T-cell (primary cell): ENCODE data around the gene MRTFA. TPM values are rescaled to one million over a fixed set of nuclear protein-coding genes. Genes with fewer than 3 reads are reported as not detected.

Experiments
- ATAC-seq, 4 experiments: fragments of 200-7000 bp in 3 of 4; fragments of 150-1000 bp in 1 of 4; cut with Tn5 transposase; replicated peaks in 1 of 4; 1 replicate in 3 of 4; 2 replicates in 1 of 4; pipeline ENCODE4 v1.10.0; 2021; ENCODE audit warnings: moderate library complexity in 3 of 4, mild to moderate bottlenecking in 2 of 4, moderate number of reproducible peaks in 1 of 4
- CTCF ChIA-PET, 2 donors: fragments of 300-600 bp; sonication (Branson Sonifier 250); formaldehyde crosslinking; loops; one replicate each; lab custom pipeline; 2022; ENCODE audit warnings: antibody characterized with exemption in 2 of 2; lab: Charles Lee
- POLR2A ChIA-PET, 2 donors: fragments of 300-600 bp; sonication (Branson Sonifier 250); formaldehyde crosslinking; loops; one replicate each; lab custom pipeline; 2022; ENCODE audit warnings: antibody characterized with exemption in 2 of 2; lab: Charles Lee
- DNase-seq, 35 experiments: peaks; one replicate each; pipeline versions ENCODE4 v3.0.0 to v3.0.0-alpha.2; 2013 to 2023
- H3K27ac ChIP-seq: one replicate; pipeline ENCODE4 v1.5.1; 2013; ENCODE audit warnings: low read length
- H3K27me3 ChIP-seq, 2 experiments: replicated peaks in 1 of 2; 1 replicate in 1 of 2; 2 replicates in 1 of 2; pipeline versions ENCODE4 v1.6.1 to v1.7.0; 2013; ENCODE audit warnings: low read length in 1 of 2, mixed read lengths in 1 of 2; ENCODE audit not compliant: control insufficient read depth in 2 of 2, insufficient read depth in 2 of 2; ENCODE audit errors: extremely low read depth in 1 of 2
- H3K36me3 ChIP-seq, 2 donors: 1 replicate in 1 of 2; 2 replicates in 1 of 2; pipeline versions ENCODE4 v1.6.1 to v1.7.0; 2013; ENCODE audit warnings: low read length in 1 of 2; ENCODE audit not compliant: control insufficient read depth in 2 of 2, insufficient read depth in 1 of 2; ENCODE audit errors: extremely low read depth in 1 of 2
- H3K4me1 ChIP-seq, 2 experiments: 1 replicate in 1 of 2; 2 replicates in 1 of 2; pipeline versions ENCODE4 v1.6.1 to v1.7.0; 2013; ENCODE audit warnings: low read length in 2 of 2, mixed read lengths in 1 of 2; ENCODE audit not compliant: insufficient read depth in 2 of 2, control insufficient read depth in 1 of 2; ENCODE audit errors: extremely low read depth in 1 of 2
- H3K4me3 ChIP-seq, 2 donors: 1 replicate in 1 of 2; 2 replicates in 1 of 2; pipeline versions ENCODE4 v1.5.1 to v1.7.0; 2013; ENCODE audit warnings: mild to moderate bottlenecking in 2 of 2, low read length in 1 of 2, moderate library complexity in 1 of 2; ENCODE audit not compliant: control insufficient read depth in 1 of 2; ENCODE audit errors: extremely low read depth in 1 of 2
- H3K9me3 ChIP-seq: 2 replicates; pipeline ENCODE4 v1.7.0; 2013
- H3K27ac Mint-ChIP-seq, 2 donors: one replicate each; pipeline ENCODE4 v1.8.0; 2020 to 2021; ENCODE audit warnings: mild to moderate bottlenecking in 2 of 2, mixed read lengths in 2 of 2
- H3K27me3 Mint-ChIP-seq, 2 donors: one replicate each; pipeline ENCODE4 v1.8.0; 2021 to 2022; ENCODE audit warnings: mixed read lengths in 2 of 2
- H3K36me3 Mint-ChIP-seq: one replicate; pipeline ENCODE4 v1.8.0; 2021; ENCODE audit warnings: mixed read lengths
- H3K4me1 Mint-ChIP-seq, 3 donors: one replicate each; pipeline ENCODE4 v1.8.0; 2020 to 2022; ENCODE audit warnings: mixed read lengths in 3 of 3, mild to moderate bottlenecking in 1 of 3
- H3K4me3 Mint-ChIP-seq, 3 donors: one replicate each; pipeline ENCODE4 v1.8.0; 2020 to 2022; ENCODE audit warnings: mild to moderate bottlenecking in 3 of 3, mixed read lengths in 3 of 3, moderate library complexity in 3 of 3
- H3K9me3 Mint-ChIP-seq, 3 donors: one replicate each; pipeline ENCODE4 v1.8.0; 2020 to 2022; ENCODE audit warnings: mixed read lengths in 3 of 3
- WGBS: methylation state at CpG from one replicate; pipeline ENCODE4 v1.1.5; 2013; ENCODE audit warnings: missing lambda C conversion rate; ENCODE audit not compliant: insufficient coverage; 5-methylcytosine and 5-hydroxymethylcytosine counted together
- total RNA-seq, 35 experiments: library from RNA in 6 of 35; stranded (reverse) in 6 of 35; fragments of 120-200 nt in 1 of 35; gene quantifications; one replicate each; pipeline versions ENCODE4 v1.2.1 to v1.2.4 and lab custom pipeline; 2013 to 2026

MRTFA gene
- total RNA-seq, 5 donors from 2014 or later (not counting 1 experiment from before 2014, with no cell fraction given): 81.9 to 118 (median 114) TPM

- Mint-ChIP-seq H3K4me1 (peaks cover 4 to 14% (median 6%) of the 10 kb centered on the region in 3 donors), H3K9me3 (no peaks in the 10 kb centered on the region), H3K27ac (no peak overlapping the region), H3K27me3 (no peaks in the 10 kb centered on the region), H3K36me3 (no peaks in the 10 kb centered on the region), H3K4me3 (no peak overlapping the region)
- H3K9me3 ChIP-seq: no peaks in the 10 kb centered on the region
- ChIA-PET CTCF (interaction anchor here (0.5 to 3.8 kb wide), 24 partner anchors 9 to 218 kb away, joined by 3 to 41 read pairs (median 4); partner anchors contain the start of gene MRTFA (in 1 of the 2)), POLR2A (no interaction called here)
- no peaks in the 10 kb centered on the region for H3K36me3 ChIP-seq
- no peak overlapping the region for H3K27ac ChIP-seq
- H3K27me3 ChIP-seq: no peaks in the 10 kb centered on the region
- no peak overlapping the region for H3K4me3 ChIP-seq
- DNase-seq (no peak), ATAC-seq (peak in 2 of 4 experiments; percentile 13 to 31)
- peaks cover 3 to 7% of the 10 kb centered on the region in 2 experiments for H3K4me1 ChIP-seq
- WGBS: 33% methylated on average over 1 of the region's 4 CpGs
Measured at GRCh38 chr22:40645579-40646197, 9.2 kb upstream of the MRTFA start.

- no peaks in the 10 kb centered on the region for H3K27me3 Mint-ChIP-seq
- Histone ChIP-seq H3K4me1 (peaks cover 3 to 16% of the 10 kb centered on the region in 2 experiments), H3K4me3 (no peak overlapping the region), H3K27ac (no peak overlapping the region), H3K27me3 (no peaks in the 10 kb centered on the region), H3K36me3 (no peaks in the 10 kb centered on the region), H3K9me3 (no peaks in the 10 kb centered on the region)
- no peaks in the 10 kb centered on the region for H3K36me3 Mint-ChIP-seq
- H3K4me3 Mint-ChIP-seq: no peak overlapping the region
- WGBS: no CpG with 5 or more reads among the region's 4 CpGs
- ATAC-seq (no peak), DNase-seq (no peak)
- no peak overlapping the region for H3K27ac Mint-ChIP-seq
- CTCF ChIA-PET: interaction anchor here (0.6 to 0.9 kb wide), 2 partner anchors 17 to 118 kb away, joined by 3 read pairs; no protein-coding TSS in a partner anchor
- peaks cover 8 to 13% (median 11%) of the 10 kb centered on the region in 3 donors for H3K4me1 Mint-ChIP-seq
- POLR2A ChIA-PET: no interaction called here
- no peaks in the 10 kb centered on the region for H3K9me3 Mint-ChIP-seq
Measured at GRCh38 chr22:40642316-40642715, 5.8 kb upstream of the MRTFA start.

DNA sequence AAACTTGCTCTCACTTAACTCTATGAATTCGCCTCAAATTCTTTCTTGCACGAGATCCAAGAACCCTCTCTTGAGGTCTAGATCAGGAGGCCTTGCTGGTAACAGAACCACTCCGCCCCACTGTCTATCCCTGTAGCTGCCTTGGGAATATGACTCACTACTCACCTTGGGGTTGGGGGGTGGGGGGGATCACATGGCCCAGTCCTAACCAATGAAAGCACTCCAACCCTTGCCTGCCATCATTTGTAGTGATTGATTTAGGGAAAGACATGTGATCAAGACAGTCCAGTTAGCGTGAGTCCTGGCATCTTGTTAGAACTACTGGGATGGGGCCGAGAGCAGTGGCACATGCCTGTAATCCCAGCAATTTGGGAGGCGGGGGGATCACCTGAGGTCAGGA lies 4.8 kb upstream of the MRTFA start:
- Mint-ChIP-seq H3K27me3 (no peaks in the 10 kb centered on the region), H3K4me1 (peaks cover 6 to 12% (median 8%) of the 10 kb centered on the region in 3 donors), H3K9me3 (no peaks in the 10 kb centered on the region), H3K4me3 (no peak overlapping the region), H3K27ac (no peak overlapping the region), H3K36me3 (no peaks in the 10 kb centered on the region)
- Histone ChIP-seq H3K4me3 (no peak overlapping the region), H3K4me1 (peaks cover 3 to 12% of the 10 kb centered on the region in 2 experiments), H3K36me3 (no peaks in the 10 kb centered on the region), H3K27ac (no peak overlapping the region), H3K27me3 (no peaks in the 10 kb centered on the region), H3K9me3 (no peaks in the 10 kb centered on the region)
- CTCF ChIA-PET: no interaction called here
- ATAC-seq: no peak
- 86% methylated on average over 3 of the region's 6 CpGs for WGBS
- no peak for DNase-seq
- POLR2A ChIA-PET: interaction anchor here in 1 of 2 donors (0.7 kb wide), 1 partner anchor 211 kb away, joined by 3 read pairs; no protein-coding TSS in a partner anchor

GRCh38 chr22:40638261-40638660 lies 1.7 kb upstream of the MRTFA start:
- no peak overlapping the region for H3K4me3 ChIP-seq
- peak overlapping the region; percentile 94 to 98 (median 97) for H3K4me3 Mint-ChIP-seq
- H3K9me3 Mint-ChIP-seq: no peaks in the 10 kb centered on the region

GRCh38 chr22:40637183-40638150 lies 948 bp upstream of the MRTFA start:
- Mint-ChIP-seq H3K27me3 (no peaks in the 10 kb centered on the region), H3K9me3 (no peaks in the 10 kb centered on the region), H3K27ac (peak overlapping the region; percentile 92 to 97), H3K4me3 (peak overlapping the region; percentile 94 to 98 (median 97)), H3K36me3 (no peaks in the 10 kb centered on the region), H3K4me1 (peaks cover 35 to 37% (median 37%) of the 10 kb centered on the region in 3 donors)
- DNase-seq (peak in 27 of 35 experiments; percentile 5 to 68 (median 35)), ATAC-seq (peak; percentile 24 to 38 (median 36))
- Histone ChIP-seq H3K4me3 (peak overlapping the region; percentile 99 to 100), H3K27ac (peak overlapping the region; percentile 94), H3K27me3 (no peaks in the 10 kb centered on the region), H3K4me1 (peaks cover 22 to 27% of the 10 kb centered on the region in 2 experiments), H3K9me3 (no peaks in the 10 kb centered on the region), H3K36me3 (no peaks in the 10 kb centered on the region)
- 4% methylated on average over 29 of the region's 46 CpGs for WGBS
- POLR2A ChIA-PET: interaction anchor here (0.6 to 1.0 kb wide), 5 partner anchors 10 to 1512 kb away, joined by 3 to 8 read pairs (median 3); no protein-coding TSS in a partner anchor
- CTCF ChIA-PET: interaction anchor here in 1 of 2 donors (0.6 to 1.4 kb wide), 6 partner anchors 8 to 393 kb away, joined by 3 to 6 read pairs (median 3); no protein-coding TSS in a partner anchor

More at GRCh38 chr22:40638261-40638660, 1.7 kb upstream of the MRTFA start:
- Histone ChIP-seq H3K9me3 (no peaks in the 10 kb centered on the region), H3K27ac (no peak overlapping the region), H3K27me3 (no peaks in the 10 kb centered on the region), H3K4me1 (peaks cover 16 to 25% of the 10 kb centered on the region in 2 experiments), H3K36me3 (no peaks in the 10 kb centered on the region)
- no peak for ATAC-seq
- Mint-ChIP-seq H3K27ac (no peak overlapping the region), H3K36me3 (no peaks in the 10 kb centered on the region), H3K27me3 (no peaks in the 10 kb centered on the region), H3K4me1 (peaks cover 27 to 30% (median 29%) of the 10 kb centered on the region in 3 donors)
- WGBS: 98% methylated on average over 6 of the region's 17 CpGs
- ChIA-PET CTCF (interaction anchor here in 1 of 2 donors (0.6 to 0.7 kb wide), 2 partner anchors 273 to 394 kb away, joined by 3 to 4 read pairs; no protein-coding TSS in a partner anchor), POLR2A (interaction anchor here (0.7 kb wide), 2 partner anchors 157 to 1512 kb away, joined by 3 to 4 read pairs; no protein-coding TSS in a partner anchor)
- DNase-seq: no peak
